ENCODE results near the gene GREM2.

The GREM2 gene

DNA sequence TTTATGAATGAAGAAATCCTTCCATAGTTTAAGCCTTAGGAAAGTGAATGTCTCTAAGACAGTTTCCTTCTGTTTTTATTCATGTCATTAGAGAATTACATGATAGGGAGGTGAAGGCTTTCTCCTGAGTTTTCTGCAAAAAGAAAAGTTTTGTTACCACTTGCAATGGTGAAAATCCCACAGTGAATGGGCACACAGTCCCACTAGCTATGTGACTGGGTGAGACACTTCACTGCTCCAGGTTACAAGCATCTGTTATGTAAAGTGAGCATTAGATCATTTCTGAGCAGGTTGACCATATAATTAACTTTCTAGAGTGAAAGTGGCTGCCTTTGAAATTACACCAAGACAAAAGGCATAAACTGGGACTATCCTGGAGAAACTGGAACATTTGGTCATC lies 38.9 kb upstream of the GREM2 start:
- H3K9me3 ChIP-seq = no peaks in the 10 kb centered on the region
- TF ChIP-seq CTCF (IDR thresholded peaks at IDR 0.05; ENCODE audit: low read depth, low read length) = no peak
- no peak overlapping the region for H3K4me3 ChIP-seq (ENCODE audit: low read depth, low read length)
- H3K27me3 ChIP-seq = no peaks in the 10 kb centered on the region
- no peak for DNase-seq
- H3K36me3 ChIP-seq = no peaks in the 10 kb centered on the region
- H3K4me1 ChIP-seq = no peaks in the 10 kb centered on the region

DNA sequence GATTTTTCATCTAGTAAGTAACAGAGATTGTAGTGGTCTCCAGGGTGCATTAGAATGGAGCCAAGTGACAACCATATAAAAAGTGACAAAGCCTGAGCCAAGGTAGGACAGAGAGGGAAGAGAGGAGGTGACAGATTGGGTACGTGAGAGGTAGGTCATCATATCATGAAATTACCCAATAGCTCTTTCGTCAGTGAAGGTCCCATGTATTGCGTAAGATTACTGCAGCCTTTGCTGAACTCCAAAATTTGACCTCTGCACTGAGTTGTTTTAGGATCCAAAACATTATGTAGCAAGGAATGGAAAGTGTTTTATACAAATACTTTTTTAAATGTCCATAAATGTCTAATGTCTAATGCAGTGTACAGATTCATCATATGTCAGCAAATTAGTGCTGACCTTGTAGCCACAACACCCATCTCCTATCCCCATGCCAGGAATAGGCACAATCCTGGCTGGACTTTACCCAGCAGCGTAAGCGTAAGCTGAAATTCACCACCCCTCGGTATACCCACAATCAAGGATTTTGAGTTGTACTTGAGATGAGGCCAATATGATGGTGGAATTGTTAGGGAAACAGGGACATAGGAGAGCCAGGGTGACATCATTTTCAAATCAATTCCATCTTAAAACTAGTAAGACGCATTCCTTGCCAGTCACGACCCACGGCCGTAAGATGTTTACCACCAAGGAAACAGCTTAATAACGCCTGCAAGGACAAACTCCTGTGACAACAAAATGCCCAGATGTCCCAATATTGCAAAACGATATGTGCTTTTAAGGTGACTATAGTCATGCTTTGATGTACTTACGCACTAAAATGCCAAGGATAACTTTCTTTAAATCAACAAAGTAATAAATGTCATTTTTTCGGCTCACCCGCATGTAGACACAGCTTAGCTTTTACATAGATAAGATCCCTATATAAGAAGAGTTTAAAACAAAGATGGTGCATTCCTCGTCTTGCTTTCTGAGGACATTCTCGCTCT lies 38.1 kb upstream of the GREM2 start:
- no peak overlapping the region for H3K4me3 ChIP-seq (ENCODE audit: low read depth, low read length)
- no peak for TF ChIP-seq CTCF (IDR thresholded peaks at IDR 0.05; ENCODE audit: low read depth, low read length)

GRCh38 chr1:240646571-240647240 lies 34.8 kb upstream of the GREM2 start:
- no peaks in the 10 kb centered on the region for H3K36me3 ChIP-seq
- no peaks in the 10 kb centered on the region for H3K4me1 ChIP-seq
- no peak for TF ChIP-seq CTCF (IDR thresholded peaks at IDR 0.05; ENCODE audit: low read depth, low read length)
- DNase-seq = no peak
- no peaks in the 10 kb centered on the region for H3K27me3 ChIP-seq
- H3K4me3 ChIP-seq (ENCODE audit: low read depth, low read length) = no peak overlapping the region
- no peaks in the 10 kb centered on the region for H3K9me3 ChIP-seq

More for the DNA sequence above, 38.1 kb upstream of the GREM2 start:
- H3K4me1 ChIP-seq = no peaks in the 10 kb centered on the region
- H3K36me3 ChIP-seq = no peaks in the 10 kb centered on the region
- H3K27me3 ChIP-seq = no peaks in the 10 kb centered on the region
- no peaks in the 10 kb centered on the region for H3K9me3 ChIP-seq
- DNase-seq = no peak

- no peaks in the 10 kb centered on the region for H3K9me3 ChIP-seq
- no peaks in the 10 kb centered on the region for H3K27me3 ChIP-seq
- no peaks in the 10 kb centered on the region for H3K4me1 ChIP-seq
- no peaks in the 10 kb centered on the region for H3K36me3 ChIP-seq
- no peak for TF ChIP-seq CTCF (IDR thresholded peaks at IDR 0.05; ENCODE audit: low read depth, low read length)
- DNase-seq = no peak
- no peak overlapping the region for H3K4me3 ChIP-seq (ENCODE audit: low read depth, low read length)
These were observed 32.8 kb upstream of the GREM2 start for GRCh38 chr1:240644732-240645131.

GRCh38 chr1:240635466-240636256 lies 23.7 kb upstream of the GREM2 start:
- Histone ChIP-seq H3K27me3 (no peaks in the 10 kb centered on the region), H3K4me3 (ENCODE audit: low read depth, low read length) (no peak overlapping the region), H3K4me1 (no peaks in the 10 kb centered on the region), H3K36me3 (no peaks in the 10 kb centered on the region), H3K9me3 (no peaks in the 10 kb centered on the region)
- TF ChIP-seq CTCF (IDR thresholded peaks at IDR 0.05; ENCODE audit: low read depth, low read length) = no peak
- no peak for DNase-seq
